ENCODE measurements around the gene EIF4E2.

Gene EIF4E2

DNA sequence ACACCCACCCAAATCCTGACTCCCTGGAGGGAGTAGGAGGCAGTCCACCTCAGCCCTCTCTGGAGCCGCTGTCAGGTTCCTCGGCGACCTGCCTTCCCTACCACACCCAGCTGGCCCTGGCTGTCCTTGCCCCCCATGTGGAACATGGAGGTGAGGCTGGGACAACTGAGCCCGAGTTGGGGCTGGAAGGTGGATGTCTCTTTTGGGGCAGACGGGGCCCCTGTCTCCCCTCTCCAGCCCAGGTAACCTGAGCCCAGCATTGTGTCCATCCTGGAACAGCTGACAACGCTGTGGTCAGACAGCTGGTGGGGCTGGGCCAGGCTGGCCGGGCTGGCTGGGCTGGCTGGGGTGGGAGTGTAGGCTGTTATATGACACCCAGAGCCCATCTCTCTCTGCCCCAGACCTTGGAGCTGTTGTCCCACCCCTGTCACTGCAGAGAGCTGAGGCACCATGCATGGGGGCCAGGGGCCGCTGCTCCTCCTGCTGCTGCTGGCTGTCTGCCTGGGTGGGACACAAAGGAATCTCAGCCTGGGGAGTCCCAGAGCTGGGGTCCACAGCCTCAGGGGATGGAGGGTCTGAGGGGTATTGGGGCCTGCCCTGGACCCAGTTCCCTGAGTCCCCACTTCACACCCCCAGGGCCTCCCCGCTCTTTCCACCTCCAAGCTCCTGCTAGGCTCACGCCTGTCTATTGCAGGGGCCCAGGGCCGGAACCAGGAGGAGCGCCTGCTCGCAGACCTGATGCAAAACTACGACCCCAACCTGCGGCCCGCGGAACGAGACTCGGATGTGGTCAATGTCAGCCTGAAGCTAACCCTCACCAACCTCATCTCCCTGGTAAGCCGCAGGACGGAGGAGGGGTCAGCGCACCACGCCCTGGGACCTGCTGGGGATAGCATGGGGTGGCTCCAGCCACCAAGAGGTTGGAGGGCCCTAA lies 10.9 kb upstream of the EIF4E2 start, which contains the start of gene CHRNG:
Gene CHRNG (plus strand): TSS at position 395 of the 934 bp plus-strand sequence. CDS start 56 bp downstream, at position 451.
- no peak for DNase-seq

DNA sequence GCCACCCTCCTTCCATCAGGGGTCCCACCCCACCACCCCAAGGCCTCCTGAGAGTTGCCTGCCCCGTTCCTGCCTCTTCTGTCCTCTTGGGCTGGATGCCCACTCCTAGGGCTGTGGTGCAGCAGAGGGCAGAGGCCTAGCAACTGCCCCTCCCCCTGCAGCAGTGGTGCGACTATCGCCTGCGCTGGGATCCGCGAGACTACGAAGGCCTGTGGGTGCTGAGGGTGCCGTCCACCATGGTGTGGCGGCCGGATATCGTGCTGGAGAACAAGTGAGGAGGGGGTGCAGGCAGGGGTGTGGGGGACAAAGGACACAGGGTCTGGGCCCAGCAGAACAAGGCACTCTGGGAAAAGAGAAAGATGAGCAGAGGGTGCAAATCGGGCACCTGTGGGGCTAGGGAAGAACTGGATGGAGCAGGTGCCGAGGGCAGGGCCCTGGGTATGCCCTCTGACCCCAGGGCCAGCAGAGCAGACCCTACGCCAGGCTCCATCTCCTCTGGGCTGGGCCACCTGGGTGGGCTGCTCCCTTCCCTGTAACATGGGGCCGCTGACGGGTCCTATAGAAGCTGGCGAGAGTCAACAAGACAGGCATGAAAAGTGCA lies 9.9 kb upstream of the EIF4E2 start:
- DNase-seq = no peak

- DNase-seq = no peak
Observed at GRCh38 chr2:232541195-232541960, 9.1 kb upstream of the EIF4E2 start.

GRCh38 chr2:232541961-232542714 lies 8.4 kb upstream of the EIF4E2 start:
- no peak for DNase-seq

GRCh38 chr2:232542715-232543467 lies 7.6 kb upstream of the EIF4E2 start:
- no peak for DNase-seq

- no peak for DNase-seq
Observed at GRCh38 chr2:232543491-232543890, 7.0 kb upstream of the EIF4E2 start.

DNA sequence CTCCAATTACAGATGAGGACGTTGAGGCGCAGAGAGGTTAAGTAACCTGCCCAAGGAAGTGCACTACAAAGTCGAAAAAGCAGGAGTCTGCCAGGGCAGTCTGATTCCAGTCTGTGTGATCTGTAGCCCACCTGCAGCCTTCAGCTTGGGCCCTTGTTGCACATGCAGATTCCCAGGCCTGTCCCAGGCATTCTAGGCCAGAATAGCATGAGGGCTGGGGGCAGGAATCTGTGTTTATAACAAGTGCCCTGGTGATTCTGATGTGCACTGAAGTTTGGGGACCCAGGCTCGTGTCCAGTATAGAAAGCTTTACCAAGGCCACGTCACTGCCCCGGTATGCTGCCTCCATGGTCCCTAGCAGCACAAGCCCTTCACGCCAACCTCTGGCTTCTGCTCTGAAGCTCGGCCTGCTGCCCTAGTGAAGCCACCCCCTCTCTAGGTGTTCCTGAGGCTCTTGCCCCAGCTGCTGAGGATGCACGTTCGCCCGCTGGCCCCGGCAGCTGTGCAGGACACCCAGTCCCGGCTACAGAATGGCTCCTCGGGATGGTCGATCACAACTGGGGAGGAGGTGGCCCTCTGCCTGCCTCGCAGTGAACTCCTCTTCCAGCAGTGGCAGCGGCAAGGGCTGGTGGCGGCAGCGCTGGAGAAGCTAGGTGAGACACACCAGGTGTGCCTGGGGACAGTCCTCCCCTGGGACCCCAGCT lies 6.4 kb upstream of the EIF4E2 start:
- DNase-seq = no peak

GRCh38 chr2:232544674-232545073 lies 5.8 kb upstream of the EIF4E2 start:
- no peak for DNase-seq

DNA sequence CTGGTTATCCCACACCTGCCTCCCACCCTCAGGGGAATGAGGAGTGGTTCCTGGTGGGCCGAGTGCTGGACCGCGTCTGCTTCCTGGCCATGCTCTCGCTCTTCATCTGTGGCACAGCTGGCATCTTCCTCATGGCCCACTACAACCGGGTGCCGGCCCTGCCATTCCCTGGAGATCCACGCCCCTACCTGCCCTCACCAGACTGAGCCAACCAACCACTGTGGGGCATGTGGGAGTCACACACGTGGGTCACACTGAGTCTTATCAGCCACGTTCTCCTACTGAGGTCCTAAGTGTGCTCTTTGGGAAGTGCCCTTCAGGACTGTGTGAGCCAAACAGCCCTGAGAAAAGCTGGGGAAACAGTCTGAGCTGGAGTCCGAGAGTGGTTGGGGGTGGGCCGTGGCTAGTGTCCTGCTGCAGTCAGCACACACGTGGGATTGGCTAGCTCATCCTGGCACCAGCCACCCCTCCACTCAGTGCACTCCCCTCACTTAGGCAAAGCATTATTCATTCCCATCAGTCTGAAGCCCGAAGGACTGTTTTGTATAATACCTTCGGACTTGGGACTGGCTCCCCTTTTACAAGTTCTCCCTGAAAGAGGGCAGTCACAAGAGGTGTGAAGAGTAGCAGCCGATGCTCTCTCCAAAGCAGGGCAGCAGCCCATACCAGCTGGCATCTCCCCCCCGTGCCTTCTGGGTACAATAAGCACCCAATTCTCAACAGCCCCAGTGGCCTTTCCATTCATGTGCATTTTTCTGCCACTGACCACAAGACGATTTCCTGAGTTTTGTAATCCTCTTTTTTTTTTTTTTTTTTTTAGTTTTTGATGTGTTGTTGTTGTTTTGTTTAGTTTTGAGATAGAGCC lies 4.7 kb upstream of the EIF4E2 start:
- no peak for DNase-seq

- no peak for DNase-seq
Observed at GRCh38 chr2:232547991-232548390, 2.5 kb upstream of the EIF4E2 start.

- no peak for DNase-seq
Observed at GRCh38 chr2:232549655-232550353, 685 bp upstream of the EIF4E2 start.

DNA sequence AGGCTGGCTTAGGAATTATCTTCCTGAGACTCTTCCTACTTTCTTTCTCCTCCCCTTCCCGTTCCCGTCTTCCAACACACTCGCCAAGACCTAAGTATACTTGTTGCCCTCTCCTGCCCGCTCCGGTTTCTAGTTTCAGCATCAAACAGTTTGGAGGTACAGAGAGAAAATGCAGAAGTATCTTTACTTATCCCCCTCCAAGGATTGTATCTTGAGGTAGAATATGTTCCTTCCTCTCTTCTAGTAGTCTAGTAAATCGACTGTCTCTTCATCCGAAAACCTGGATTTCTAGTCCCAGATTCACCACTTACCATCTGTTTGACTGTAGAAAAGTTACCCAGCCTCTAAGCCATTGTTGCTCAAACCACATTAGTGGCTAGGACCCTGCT lies 755 bp downstream of the EIF4E2 start:
- no peak for DNase-seq

DNA sequence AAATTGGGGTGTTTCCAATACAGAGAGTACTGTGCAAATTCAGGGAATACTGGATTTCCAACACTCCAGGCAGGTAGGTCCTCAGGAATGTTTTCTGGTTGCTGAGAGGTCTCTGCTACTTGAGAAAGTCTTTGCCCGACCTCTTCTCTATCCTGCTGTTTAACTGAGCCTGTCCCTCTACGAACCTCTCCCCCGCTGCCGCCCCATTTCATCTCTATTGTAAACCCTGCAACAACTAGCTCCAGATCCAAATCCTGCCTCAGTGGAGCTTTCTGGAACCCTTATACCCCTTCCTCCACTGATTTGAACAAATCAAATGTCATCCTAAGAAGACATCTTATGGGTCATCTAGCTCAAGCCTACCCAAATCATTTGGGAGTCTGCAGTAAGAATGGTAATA lies 1.3 kb downstream of the EIF4E2 start:
- DNase-seq = no peak

DNA sequence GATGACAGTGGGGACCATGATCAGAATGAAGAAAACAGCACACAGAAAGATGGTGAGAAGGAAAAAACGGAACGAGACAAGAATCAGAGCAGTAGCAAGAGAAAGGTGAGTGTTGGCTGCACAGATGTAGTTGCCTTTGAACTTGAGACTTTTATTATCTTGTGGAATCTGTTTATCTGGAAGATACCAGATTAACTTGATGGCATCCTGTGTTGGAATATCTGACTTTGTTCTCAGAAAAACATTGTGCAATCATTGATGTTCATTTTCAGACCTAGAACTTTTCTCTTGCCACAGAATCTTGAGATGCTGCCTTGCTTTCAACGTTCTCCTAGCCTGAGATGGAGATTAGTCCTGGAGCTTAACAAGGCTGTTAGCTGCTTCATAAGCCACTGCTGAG lies 5.9 kb downstream of the EIF4E2 start:
- DNase-seq = no peak

GRCh38 chr2:232562515-232563151 lies 12.1 kb downstream of the EIF4E2 start:
- no peak for DNase-seq

- DNase-seq = no peak
Observed at GRCh38 chr2:232563580-232563979, 13.1 kb downstream of the EIF4E2 start.

DNA sequence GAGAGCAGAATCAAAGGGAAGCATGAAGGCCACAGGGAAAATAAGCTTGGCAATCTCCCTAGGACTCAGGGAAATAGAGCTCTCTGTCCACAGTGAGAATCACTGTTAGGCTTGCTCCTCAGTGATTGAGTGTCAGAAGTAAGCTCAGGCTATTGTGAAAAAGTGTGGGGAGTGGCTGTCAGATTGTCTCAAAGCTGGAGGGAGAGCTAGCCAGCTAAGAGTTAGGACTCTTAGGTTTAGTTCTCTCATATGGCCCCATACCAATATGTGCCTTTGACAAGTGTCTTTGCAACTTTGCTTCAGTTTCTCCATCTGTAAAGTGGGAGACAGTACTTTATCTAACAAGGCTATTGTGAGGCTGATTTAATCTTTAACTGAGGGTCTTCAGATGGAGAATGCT lies 17.2 kb downstream of the EIF4E2 start:
- no peak for DNase-seq

DNA sequence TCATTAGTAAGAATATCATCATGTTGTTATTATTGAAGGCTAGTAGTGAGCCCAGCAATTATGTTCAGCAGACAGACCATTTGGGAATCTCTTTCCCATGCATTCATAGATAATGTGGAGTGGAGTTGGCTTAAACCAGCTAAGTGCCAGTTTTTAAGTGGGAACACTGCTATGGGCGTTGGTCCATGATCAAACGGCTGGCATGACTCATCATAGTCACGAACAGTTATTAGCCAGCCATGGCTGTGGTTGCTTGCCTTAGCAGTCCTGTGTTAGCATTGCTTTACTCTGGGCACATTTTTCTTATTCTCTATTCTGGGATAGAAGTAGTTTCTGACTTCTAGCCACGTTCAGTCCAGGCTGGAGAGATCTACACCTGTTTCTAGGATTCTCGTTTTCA lies 17.7 kb downstream of the EIF4E2 start:
- peak; percentile 73 for DNase-seq

GRCh38 chr2:232569541-232569940 lies 19.1 kb downstream of the EIF4E2 start:
- DNase-seq = no peak
